OCI-LY7 (cell line): ENCODE data around the gene ZDHHC14.

Experiments
- CTCF ChIP-seq: fragments of 200-600 bp; sonication (generic); conservative IDR thresholded peaks from 2 replicates; pipeline ENCODE4 v1.5.1; 2014; ENCODE audit warnings: mild to moderate bottlenecking, antibody characterized with exemption, low read length, moderate library complexity, mixed read lengths
- EZH2phosphoT487 ChIP-seq: fragments of 200-600 bp; sonication (generic); IDR thresholded peaks from 2 replicates; pipeline ENCODE4 v1.6.1; 2018; ENCODE audit warnings: low read depth, borderline replicate concordance, mild to moderate bottlenecking, mixed run types, antibody characterized with exemption, low read length, moderate library complexity, mixed read lengths

GRCh38 chr6:157706883-157707282 lies 325.9 kb downstream of the ZDHHC14 start:
- TF ChIP-seq CTCF: no peak
- TF ChIP-seq EZH2phosphoT487: no peak
